Middle frontal gyrus (tissue), 1 donor: ENCODE measurements around the gene SOCS3.

Experiments
- DNase-seq: peaks from one replicate; pipeline ENCODE4 v3.0.0-alpha.2; 2015; ENCODE audit warnings: low spot score; ENCODE audit errors: extremely low spot score

Gene SOCS3

DNA sequence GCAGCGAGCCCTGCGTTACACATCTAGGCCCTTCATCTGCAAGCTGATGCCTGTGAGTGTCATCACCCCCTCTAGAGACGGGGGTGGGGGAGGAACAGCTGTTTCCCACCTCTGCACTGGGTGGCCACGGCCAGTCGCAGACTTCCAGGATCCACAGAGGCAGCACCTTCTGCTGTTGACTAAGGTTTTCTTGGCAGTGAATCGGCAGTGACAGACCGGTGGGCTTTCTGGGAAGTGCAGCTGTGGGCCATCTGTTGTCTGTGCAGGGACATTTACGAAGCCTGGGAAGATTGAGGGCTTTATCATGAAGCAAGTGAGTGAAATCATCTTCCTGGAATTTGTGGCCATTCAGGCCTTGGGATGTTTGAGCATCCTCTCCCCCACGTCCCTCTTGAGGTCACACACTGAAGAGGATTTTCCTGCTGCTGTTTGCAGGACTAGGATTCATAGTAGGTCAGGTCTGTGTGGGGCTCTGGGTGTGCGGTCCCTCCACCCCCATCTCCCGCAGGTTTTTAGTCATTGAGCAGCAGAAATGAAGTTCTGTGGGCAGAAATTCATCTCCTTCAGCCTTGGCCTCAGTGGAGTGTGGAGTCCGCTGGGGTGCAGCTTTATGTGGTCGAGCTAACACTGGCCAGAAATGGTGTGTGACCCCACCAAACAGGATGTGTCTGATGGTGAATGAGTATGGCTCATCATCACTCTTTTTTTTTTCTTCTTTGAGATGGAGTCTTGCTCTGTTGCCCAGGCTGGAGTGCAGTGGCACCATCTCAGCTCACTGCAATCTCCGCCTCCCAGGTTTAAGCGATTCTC, 30.6 kb upstream of the SOCS3 start:
- no peak for DNase-seq

DNA sequence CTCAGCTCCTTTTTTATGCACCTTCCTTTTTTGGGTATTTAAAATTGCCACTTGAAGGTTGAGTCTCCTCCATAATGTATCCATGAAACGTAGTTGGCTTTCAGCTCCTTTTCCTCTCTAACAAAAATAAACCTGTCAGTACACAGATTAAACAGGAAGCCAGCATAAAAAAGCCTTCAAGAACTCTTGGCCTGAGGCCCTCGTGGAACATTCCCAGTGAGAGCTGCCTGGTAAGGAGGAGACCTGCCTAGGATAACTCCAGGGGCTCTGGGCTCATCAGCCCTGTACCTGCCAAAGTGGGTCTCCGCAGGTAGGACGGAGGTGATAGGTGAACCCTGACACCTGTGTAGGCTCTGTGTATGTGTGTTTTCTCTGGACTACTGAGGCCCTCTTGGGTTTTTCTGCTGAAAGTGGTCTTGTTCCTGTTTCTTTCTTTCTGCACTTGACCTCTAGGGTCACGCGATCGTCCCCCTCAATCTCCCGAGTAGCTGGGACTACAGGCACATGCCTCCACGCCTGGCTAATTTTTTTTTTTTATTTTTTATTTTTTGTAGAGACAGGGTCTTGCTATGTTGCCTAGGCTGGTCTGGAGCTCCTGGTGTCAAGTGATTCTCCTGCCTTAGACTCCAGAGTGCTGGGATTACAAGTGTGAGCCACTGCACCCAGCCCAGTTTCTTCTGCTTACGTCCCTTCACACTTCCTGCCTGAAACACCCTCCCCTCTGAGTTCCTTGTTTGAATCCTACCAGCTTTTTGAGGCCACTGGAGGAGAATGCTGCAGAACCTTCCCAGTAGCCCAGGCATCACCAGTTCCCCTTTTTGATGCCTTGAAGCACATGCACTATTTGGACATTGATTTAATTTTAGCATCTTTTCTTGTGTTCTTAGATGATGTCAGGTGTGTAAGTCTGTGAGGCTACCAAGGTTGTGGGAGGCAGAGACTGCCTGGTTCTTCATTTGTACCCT, 28.4 kb upstream of the SOCS3 start:
- DNase-seq, result no peak

- no peak for DNase-seq
These were observed 24.8 kb upstream of the SOCS3 start for GRCh38 chr17:78384479-78385175.

DNA sequence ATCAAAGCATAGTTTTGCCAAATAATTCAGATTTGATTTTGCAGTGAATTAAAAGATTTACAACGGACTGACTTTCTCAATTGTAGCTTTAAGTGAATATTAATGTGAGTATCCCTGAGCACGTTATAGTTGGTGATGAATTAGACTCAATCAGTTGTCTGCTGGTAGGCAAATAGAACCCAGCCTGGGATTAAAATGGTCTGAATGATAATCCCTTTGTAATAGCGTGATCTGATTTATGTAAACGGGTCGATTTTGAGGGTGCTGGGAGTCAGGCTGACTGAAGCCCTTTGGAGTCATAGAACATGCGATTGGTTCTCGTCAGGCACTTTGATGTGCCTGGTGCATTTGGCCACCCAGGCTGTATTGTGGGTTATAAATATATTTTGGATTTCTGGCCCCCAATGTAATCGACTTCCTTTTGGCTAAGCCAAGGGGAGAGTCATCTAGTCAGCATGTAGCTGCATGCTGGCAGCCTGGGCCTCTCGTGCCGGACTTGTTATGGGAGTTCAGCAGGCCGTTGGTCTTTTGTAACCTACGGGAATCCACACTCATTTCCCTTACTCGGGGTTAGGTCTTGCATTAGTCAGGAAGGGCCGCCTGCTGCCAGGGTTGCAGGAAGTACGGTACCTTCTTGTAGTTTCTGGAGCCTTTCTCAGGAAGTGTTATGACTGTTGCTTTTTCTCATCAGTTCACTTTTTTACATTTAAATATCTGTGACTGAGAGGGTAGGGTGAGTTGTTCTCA, 24.0 kb upstream of the SOCS3 start:
- DNase-seq, result no peak

GRCh38 chr17:78381601-78382232, 21.8 kb upstream of the SOCS3 start:
- DNase-seq, result no peak

DNA sequence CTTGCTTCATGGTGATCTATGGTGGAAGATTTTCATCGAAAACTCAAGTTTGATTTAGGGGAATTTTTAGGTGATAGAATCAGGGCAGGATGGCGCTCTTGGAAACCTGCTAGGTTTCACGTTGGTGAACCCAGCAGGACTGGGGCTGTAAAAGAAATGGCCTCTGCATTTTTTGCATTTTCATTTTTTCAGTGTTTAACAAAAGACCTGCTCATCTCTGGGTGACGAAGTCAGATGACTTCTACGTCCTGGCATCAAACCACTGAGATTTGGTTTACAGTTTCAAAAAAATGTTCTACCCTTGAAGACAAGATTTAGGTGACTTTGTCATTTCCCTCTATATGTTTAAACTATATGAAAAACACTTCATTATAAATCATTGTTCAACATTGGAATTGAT, 20.5 kb upstream of the SOCS3 start:
- no peak for DNase-seq

DNA sequence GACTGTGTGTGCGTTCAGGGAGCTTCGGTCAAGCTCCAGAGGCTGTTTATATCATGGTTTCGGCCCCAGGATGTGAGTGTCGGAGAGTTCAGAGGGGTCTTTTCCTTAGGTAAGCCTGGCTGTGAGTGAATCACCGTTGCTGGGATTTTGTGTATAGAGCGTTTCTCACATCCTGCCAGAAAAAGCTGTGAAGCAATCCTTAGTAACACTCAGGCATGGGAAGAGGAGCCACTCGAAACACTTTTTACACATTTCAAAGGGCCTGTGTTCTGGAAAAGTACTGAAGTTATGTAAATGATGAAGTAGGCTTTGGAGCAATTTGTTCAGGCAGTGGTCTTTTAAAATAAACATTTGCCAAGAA, 19.2 kb upstream of the SOCS3 start:
- DNase-seq, result no peak

DNA sequence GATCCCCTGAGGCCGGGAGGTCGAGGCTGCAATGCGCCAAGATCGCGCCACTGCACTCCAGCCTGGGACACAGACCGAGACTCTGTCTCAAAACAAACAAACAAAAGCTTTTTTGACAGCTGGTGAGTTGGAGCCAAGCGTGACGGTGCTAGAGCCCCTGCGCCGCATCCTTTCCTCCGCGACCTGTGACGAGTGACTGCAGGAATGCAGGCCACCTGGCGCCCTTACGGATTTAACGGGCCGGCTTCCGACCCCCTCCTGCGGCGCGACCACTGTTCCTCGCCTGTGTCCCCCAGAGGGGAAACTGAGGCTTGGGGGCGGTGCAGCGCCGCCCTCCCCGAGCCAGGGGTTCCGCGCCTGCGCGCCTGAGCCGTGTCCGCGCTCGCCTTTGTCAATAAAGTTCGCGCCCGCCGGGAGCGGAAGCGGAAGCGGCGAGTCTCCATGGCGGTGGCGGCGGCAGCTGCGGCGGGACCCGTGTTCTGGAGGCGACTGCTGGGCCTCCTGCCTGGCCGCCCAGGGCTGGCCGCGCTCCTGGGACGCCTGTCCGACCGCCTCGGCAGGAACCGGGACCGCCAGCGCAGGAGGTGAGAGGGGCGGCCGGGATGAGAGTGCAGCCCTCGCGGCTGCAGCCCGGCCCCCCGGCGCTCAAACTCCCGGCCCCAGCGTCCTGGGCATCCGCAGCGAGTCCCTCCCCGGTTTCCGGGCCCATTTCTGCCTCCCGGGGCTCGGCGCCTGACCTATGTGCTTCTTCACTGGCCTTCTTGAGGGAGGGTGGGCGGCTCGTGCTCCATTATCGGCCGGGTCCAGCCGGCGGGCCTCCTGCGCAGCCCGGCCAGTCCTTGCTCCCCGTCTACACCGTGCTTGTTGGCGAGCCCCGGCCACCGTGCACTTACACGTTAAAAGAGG, 18.6 kb upstream of the SOCS3 start, which contains the start of gene PGS1:
Gene PGS1 (plus strand): TSS at position 425 of the 906 bp plus-strand sequence. CDS start 17 bp downstream, at position 442.
- peak; percentile 72 for DNase-seq

DNA sequence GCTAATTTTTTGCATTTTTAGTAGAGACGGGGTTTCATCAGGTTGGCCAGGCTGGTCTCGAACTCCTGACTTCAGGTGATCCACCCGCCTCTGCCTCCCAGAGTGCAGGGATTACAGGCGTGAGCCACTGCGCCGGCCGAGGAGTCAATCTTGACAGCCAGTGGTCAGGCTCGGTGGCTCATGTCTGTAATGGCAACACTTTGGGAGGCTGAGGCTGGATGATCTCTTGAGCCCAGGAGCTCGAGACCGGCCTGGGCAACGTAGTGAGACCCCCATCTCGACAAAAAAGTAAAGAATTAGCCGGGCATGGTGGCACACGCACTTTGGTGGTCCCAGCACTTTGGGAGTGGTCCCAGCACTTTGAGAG, 18.0 kb upstream of the SOCS3 start:
- DNase-seq, result no peak

DNA sequence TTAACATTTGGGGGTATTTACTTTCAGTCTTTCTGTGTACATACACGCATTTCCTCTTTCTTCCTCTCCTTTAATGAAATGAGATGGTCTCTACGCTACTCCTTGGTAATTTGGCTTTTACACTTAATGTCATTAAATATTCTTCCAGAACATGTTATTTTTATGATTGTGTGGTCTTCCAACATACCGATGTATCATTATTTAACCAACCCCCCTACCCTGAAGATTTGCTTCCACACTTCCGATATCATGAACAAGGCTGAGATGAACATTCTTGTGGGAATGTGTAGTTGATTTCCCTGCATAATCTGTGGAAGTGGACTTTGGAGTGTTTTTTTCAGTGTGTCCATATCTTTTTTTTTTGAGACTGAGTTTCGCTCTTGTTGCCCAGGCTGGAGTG, 16.3 kb upstream of the SOCS3 start:
- no peak for DNase-seq

- no peak for DNase-seq
These were observed 15.7 kb upstream of the SOCS3 start for GRCh38 chr17:78375401-78376151.

GRCh38 chr17:78374631-78375274, 14.9 kb upstream of the SOCS3 start:
- no peak for DNase-seq

DNA sequence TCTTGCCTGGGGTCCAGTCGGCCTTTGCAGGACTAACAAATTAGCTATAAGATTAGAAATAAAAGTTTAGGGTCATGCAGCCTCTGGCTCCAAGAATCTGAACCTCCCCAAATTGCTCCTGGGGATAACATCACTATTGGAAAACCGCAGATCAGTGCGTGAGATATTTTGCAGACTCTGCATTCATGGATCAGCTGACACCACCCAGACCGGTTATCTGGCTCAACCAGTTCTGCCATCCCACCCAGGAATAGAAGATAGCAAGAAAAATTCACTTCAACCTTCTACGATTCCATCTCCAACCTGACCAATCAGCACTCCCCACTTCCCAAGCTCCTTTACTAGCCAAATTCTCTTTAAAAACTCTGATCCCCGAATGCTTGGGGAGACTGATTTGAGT, 14.3 kb upstream of the SOCS3 start:
- no peak for DNase-seq

GRCh38 chr17:78372841-78373240, 13.0 kb upstream of the SOCS3 start:
- DNase-seq, result no peak

GRCh38 chr17:78371056-78371455, 11.2 kb upstream of the SOCS3 start:
- no peak for DNase-seq

DNA sequence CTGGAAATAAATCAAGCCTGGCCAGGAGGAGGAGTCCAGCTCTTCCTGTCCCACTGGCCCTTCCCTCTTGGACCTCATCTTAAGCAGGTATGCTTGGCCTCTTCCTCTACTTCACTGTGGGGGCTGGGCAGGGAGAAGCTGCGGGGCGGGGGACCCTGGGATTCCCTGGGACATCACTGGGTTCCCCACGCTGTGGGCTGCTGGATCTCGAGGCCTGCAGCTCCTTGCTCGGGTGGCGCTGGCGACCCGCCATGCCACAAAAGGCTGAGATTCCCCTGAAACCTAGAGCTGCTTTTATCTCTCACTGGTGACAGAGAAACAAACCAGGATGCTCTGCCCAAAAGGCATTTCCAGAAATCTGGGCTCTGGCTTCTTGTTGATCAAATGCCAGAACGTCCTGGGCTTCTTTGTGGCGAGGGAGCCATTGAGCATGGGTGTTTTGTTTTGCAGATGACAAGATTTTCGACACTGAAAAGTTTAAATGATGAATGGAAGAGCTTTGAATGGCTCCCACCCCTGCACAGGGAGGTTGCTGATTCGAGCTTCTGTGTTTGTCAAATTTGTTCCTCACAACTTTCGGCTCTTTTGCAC, 10.0 kb upstream of the SOCS3 start:
- DNase-seq, result no peak

- DNase-seq, result no peak
These were observed 9.1 kb upstream of the SOCS3 start for GRCh38 chr17:78368854-78369495.
